ENCODE measurements around the gene TLCD3B. TPM values are rescaled to one million over a fixed set of nuclear protein-coding genes. Genes with fewer than 3 reads are reported as not detected.

Gene TLCD3B
- total and polyA plus RNA-seq, 2 experiments from 2014 or later: 0.13 TPM; not detected in 1

- Histone ChIP-seq H3K9me3 (ENCODE audit: low read depth) (no peaks in the 10 kb centered on the region), H3F3A (ENCODE audit: insufficient read depth) (peaks cover 32% of the 10 kb centered on the region), H3K27me3 (replicated peaks; ENCODE audit: insufficient read depth) (no peaks in the 10 kb centered on the region), H3K4me2 (ENCODE audit: unreplicated experiment) (peak overlapping the region; percentile 95), H3K9ac (peak overlapping the region; percentile 92), H3K4me1 (ENCODE audit: insufficient read depth) (peaks cover 28% of the 10 kb centered on the region), H2AFZ (peak overlapping the region; percentile 34), H3K9me2 (ENCODE audit: insufficient read depth) (no peaks in the 10 kb centered on the region), H3K79me2 (ENCODE audit: insufficient read depth) (peaks cover 57% of the 10 kb centered on the region), H3K27ac (peak overlapping the region; percentile 87), H3K4me3 (peak overlapping the region; percentile 82), H4K20me1 (ENCODE audit: insufficient read depth) (peaks cover 19% of the 10 kb centered on the region; the same call in 1 of the 2 replicates), H3K36me3 (ENCODE audit: low read depth) (peaks cover 20% of the 10 kb centered on the region)
- no peak for TF ChIP-seq EZH2phosphoT487 (IDR thresholded peaks at IDR 0.05; ENCODE audit: insufficient read depth, low read depth)
- no peak for TF ChIP-seq EZH2 (IDR thresholded peaks at IDR 0.05; ENCODE audit: insufficient read depth, poor library complexity, severe bottlenecking)
- peak; percentile 56 for DNase-seq
- 5 to 6% methylated on average over 26 to 27 of the region's 27 CpGs for WGBS, 2 experiments (ENCODE audit: low coverage in 1 of 2, low lambda C conversion rate in 2 of 2, missing lambda C conversion rate in 2 of 2)
- in situ Hi-C loops (cut with MboI): no loop called here
These were observed 33.0 kb upstream of the TLCD3B start for GRCh38 chr16:30063893-30064728.

GRCh38 chr16:30063278-30063892 lies 32.3 kb upstream of the TLCD3B start:
- peaks cover 12% of the 10 kb centered on the region; the same call in 1 of the 2 replicates for H4K20me1 ChIP-seq (ENCODE audit: insufficient read depth)
- in situ Hi-C loops (cut with MboI): no loop called here
- H3F3A ChIP-seq (ENCODE audit: insufficient read depth): peaks cover 26% of the 10 kb centered on the region
- H3K27ac ChIP-seq: peak overlapping the region; percentile 87
- TF ChIP-seq EZH2phosphoT487 (IDR thresholded peaks at IDR 0.05; ENCODE audit: insufficient read depth, low read depth) (no peak), EZH2 (IDR thresholded peaks at IDR 0.05; ENCODE audit: insufficient read depth, poor library complexity, severe bottlenecking) (no peak)
- H3K4me1 ChIP-seq (ENCODE audit: insufficient read depth): peaks cover 21% of the 10 kb centered on the region
- H3K36me3 ChIP-seq (ENCODE audit: low read depth): peaks cover 13% of the 10 kb centered on the region
- no peaks in the 10 kb centered on the region for H3K27me3 ChIP-seq (replicated peaks; ENCODE audit: insufficient read depth)
- no peaks in the 10 kb centered on the region for H3K9me3 ChIP-seq (ENCODE audit: low read depth)
- peak overlapping the region; percentile 92 for H3K9ac ChIP-seq
- 56% methylated on average over 12 of the region's 12 CpGs for WGBS, 2 experiments (ENCODE audit: low coverage in 1 of 2, low lambda C conversion rate in 2 of 2, missing lambda C conversion rate in 2 of 2)
- H3K9me2 ChIP-seq (ENCODE audit: insufficient read depth): no peaks in the 10 kb centered on the region
- peak overlapping the region; percentile 34 for H2AFZ ChIP-seq
- no peak for DNase-seq
- peaks cover 49% of the 10 kb centered on the region for H3K79me2 ChIP-seq (ENCODE audit: insufficient read depth)
- H3K4me3 ChIP-seq: peak overlapping the region; percentile 82
- peak overlapping the region; percentile 95 for H3K4me2 ChIP-seq (ENCODE audit: unreplicated experiment)

- H3K4me2 ChIP-seq (ENCODE audit: unreplicated experiment): no peak overlapping the region
- no peak overlapping the region for H3K9ac ChIP-seq
- H3K9me2 ChIP-seq (ENCODE audit: insufficient read depth): no peaks in the 10 kb centered on the region
- TF ChIP-seq EZH2phosphoT487 (IDR thresholded peaks at IDR 0.05; ENCODE audit: insufficient read depth, low read depth) (no peak), EZH2 (IDR thresholded peaks at IDR 0.05; ENCODE audit: insufficient read depth, poor library complexity, severe bottlenecking) (no peak)
- H3K9me3 ChIP-seq (ENCODE audit: low read depth): no peaks in the 10 kb centered on the region
- H2AFZ ChIP-seq: no peak overlapping the region
- no peak overlapping the region for H3K4me3 ChIP-seq
- H3F3A ChIP-seq (ENCODE audit: insufficient read depth): peaks cover 8% of the 10 kb centered on the region; the same call in 1 of the 2 replicates
- no peaks in the 10 kb centered on the region for H4K20me1 ChIP-seq (ENCODE audit: insufficient read depth)
- H3K27ac ChIP-seq: no peak overlapping the region
- no peaks in the 10 kb centered on the region for H3K36me3 ChIP-seq (ENCODE audit: low read depth)
- no peak for DNase-seq
- WGBS, 2 experiments (ENCODE audit: low coverage in 1 of 2, low lambda C conversion rate in 2 of 2, missing lambda C conversion rate in 2 of 2): 95% methylated on average over 2 of the region's 2 CpGs
- in situ Hi-C loops (cut with MboI): no loop called here
- H3K27me3 ChIP-seq (replicated peaks; ENCODE audit: insufficient read depth): no peaks in the 10 kb centered on the region
- H3K79me2 ChIP-seq (ENCODE audit: insufficient read depth): peaks cover 25% of the 10 kb centered on the region
- peaks cover 13% of the 10 kb centered on the region for H3K4me1 ChIP-seq (ENCODE audit: insufficient read depth)
These were observed 29.9 kb upstream of the TLCD3B start for GRCh38 chr16:30060836-30061554.

- no peak for DNase-seq
- no peak overlapping the region for H3K4me3 ChIP-seq
- peaks cover 8% of the 10 kb centered on the region; the same call in 1 of the 2 replicates for H3F3A ChIP-seq (ENCODE audit: insufficient read depth)
- in situ Hi-C loops (cut with MboI): no loop called here
- peaks cover 22% of the 10 kb centered on the region for H3K79me2 ChIP-seq (ENCODE audit: insufficient read depth)
- H3K4me2 ChIP-seq (ENCODE audit: unreplicated experiment): no peak overlapping the region
- H3K9me3 ChIP-seq (ENCODE audit: low read depth): no peaks in the 10 kb centered on the region
- no peaks in the 10 kb centered on the region for H3K36me3 ChIP-seq (ENCODE audit: low read depth)
- H3K9me2 ChIP-seq (ENCODE audit: insufficient read depth): no peaks in the 10 kb centered on the region
- H3K9ac ChIP-seq: no peak overlapping the region
- H4K20me1 ChIP-seq (ENCODE audit: insufficient read depth): no peaks in the 10 kb centered on the region
- peaks cover 13% of the 10 kb centered on the region for H3K4me1 ChIP-seq (ENCODE audit: insufficient read depth)
- TF ChIP-seq EZH2 (IDR thresholded peaks at IDR 0.05; ENCODE audit: insufficient read depth, poor library complexity, severe bottlenecking) (no peak), EZH2phosphoT487 (IDR thresholded peaks at IDR 0.05; ENCODE audit: insufficient read depth, low read depth) (no peak)
- no peaks in the 10 kb centered on the region for H3K27me3 ChIP-seq (replicated peaks; ENCODE audit: insufficient read depth)
- WGBS, 2 experiments (ENCODE audit: low coverage in 1 of 2, low lambda C conversion rate in 2 of 2, missing lambda C conversion rate in 2 of 2): 69 to 72% methylated on average over 4 of the region's 4 CpGs
- H3K27ac ChIP-seq: no peak overlapping the region
- H2AFZ ChIP-seq: no peak overlapping the region
These were observed 29.3 kb upstream of the TLCD3B start for GRCh38 chr16:30060346-30060745.

All from GM23248 (cell line).